Panc1 (cell line): ENCODE data around the gene UBXN11. TPM values are rescaled to one million over a fixed set of nuclear protein-coding genes. Genes with fewer than 3 reads are reported as not detected.

Experiments used
- ATAC-seq: fragments of 200-7000 bp; cut with Tn5 transposase; 2 replicates; pipeline ENCODE4 v1.9.1; 2020; ENCODE audit warnings: mild to moderate bottlenecking, moderate library complexity
- BruUV-seq: library from RNA; stranded (reverse); fragments of 400-500 nt; replicated peaks from 2 replicates; lab custom pipeline; 2021; lab: Mats Ljungman, UMichigan
- CTCF ChIA-PET: fragments of 300-600 bp; sonication (Branson Sonifier 250); formaldehyde crosslinking; loops from one replicate; lab custom pipeline; 2022; ENCODE audit warnings: antibody characterized with exemption; lab: Charles Lee
- POLR2A ChIA-PET: fragments of 300-600 bp; sonication (Branson Sonifier 250); formaldehyde crosslinking; loops from one replicate; lab custom pipeline; 2022; ENCODE audit warnings: antibody characterized with exemption; lab: Charles Lee
- DNase-seq: peaks from one replicate; pipeline ENCODE4 v3.0.0-alpha.2; 2010; ENCODE audit warnings: low read depth, low spot score
- H3K27ac ChIP-seq: 2 replicates; pipeline ENCODE4 v1.5.1; 2011; ENCODE audit warnings: mild to moderate bottlenecking, low read length, inconsistent platforms
- H3K27me3 ChIP-seq: fragments of 200-500 bp; sonication (Bioruptor generic); 2 replicates; pipeline ENCODE4 v1.6.0; 2014; ENCODE audit warnings: low read length, inconsistent platforms; ENCODE audit not compliant: control insufficient read depth, insufficient read depth
- H3K36me3 ChIP-seq: fragments of 200-500 bp; sonication (Bioruptor generic); 2 replicates; pipeline ENCODE4 v1.5.1; 2014; ENCODE audit warnings: inconsistent platforms, mild to moderate bottlenecking, low read length, moderate library complexity; ENCODE audit not compliant: control insufficient read depth, insufficient read depth
- H3K4me1 ChIP-seq: 2 replicates; pipeline ENCODE4 v1.5.1; 2011; ENCODE audit warnings: inconsistent platforms, mild to moderate bottlenecking, low read length, moderate library complexity; ENCODE audit not compliant: control insufficient read depth, insufficient read depth
- H3K4me3 ChIP-seq, 2 experiments: 2 replicates each; pipeline ENCODE4 v1.5.1; 2011 to 2012; ENCODE audit warnings: low read depth in 2 of 2, low read length in 2 of 2, mild to moderate bottlenecking in 2 of 2, inconsistent platforms in 1 of 2, moderate library complexity in 1 of 2
- H3K9me3 ChIP-seq: fragments of 200-500 bp; sonication (Bioruptor generic); 2 replicates; pipeline ENCODE4 v1.5.1; 2014; ENCODE audit warnings: low read depth, mild to moderate bottlenecking, inconsistent platforms, low read length, moderate library complexity; ENCODE audit not compliant: control insufficient read depth, insufficient read depth
- POLR2AphosphoS5 ChIP-seq: IDR thresholded peaks from 2 replicates; pipeline ENCODE4 v1.6.1; 2012; ENCODE audit warnings: mild to moderate bottlenecking, low read depth, low read length, moderate library complexity
- SIN3A ChIP-seq: IDR thresholded peaks from 2 replicates; pipeline ENCODE4 v1.6.1; 2012; ENCODE audit warnings: low read depth, mild to moderate bottlenecking, low read length, moderate library complexity, borderline replicate concordance; ENCODE audit not compliant: insufficient read depth
- TCF7L2 ChIP-seq: IDR thresholded peaks from 2 replicates; pipeline ENCODE4 v1.6.1; 2011; ENCODE audit warnings: mild to moderate bottlenecking, low read depth, low read length, inconsistent platforms
- in situ Hi-C: cut with HindIII; loops from 2 replicates; pipeline ENCODE4 v1.10.0; 2016; ENCODE audit warnings: low sequenced_read_pairs, low pct_unique_long_range_greater_than_20kb
- intact Hi-C: fragments of 100-400 bp; cut with micrococcal nuclease; formaldehyde crosslinking; loops from one replicate; pipeline ENCODE4 v1.10.0; 2022; ENCODE audit not compliant: unreplicated experiment
- total RNA-seq: library from RNA; stranded (reverse); gene quantifications from one replicate; pipeline ENCODE4 v1.2.1, GENCODE V29; 2021; ENCODE audit not compliant: unreplicated experiment
- TF ChIP-seq, protein P1 (sequence below): fragments of 450-650 bp; IDR thresholded peaks from 2 replicates; pipeline ENCODE4 v1.5.1; 2017; ENCODE audit warnings: mild to moderate bottlenecking
- TF ChIP-seq, protein P2 (sequence below), 2 experiments: IDR thresholded peaks; 2 replicates each; pipeline ENCODE4 v1.6.1; 2011 to 2012; ENCODE audit warnings: low read depth in 2 of 2, control low read depth in 1 of 2, low read length in 1 of 2, mild to moderate bottlenecking in 1 of 2, moderate library complexity in 1 of 2; ENCODE audit not compliant: insufficient read depth in 1 of 2

Gene UBXN11
- total RNA-seq, 1 experiment from 2014 or later: 23.7 TPM

DNA sequence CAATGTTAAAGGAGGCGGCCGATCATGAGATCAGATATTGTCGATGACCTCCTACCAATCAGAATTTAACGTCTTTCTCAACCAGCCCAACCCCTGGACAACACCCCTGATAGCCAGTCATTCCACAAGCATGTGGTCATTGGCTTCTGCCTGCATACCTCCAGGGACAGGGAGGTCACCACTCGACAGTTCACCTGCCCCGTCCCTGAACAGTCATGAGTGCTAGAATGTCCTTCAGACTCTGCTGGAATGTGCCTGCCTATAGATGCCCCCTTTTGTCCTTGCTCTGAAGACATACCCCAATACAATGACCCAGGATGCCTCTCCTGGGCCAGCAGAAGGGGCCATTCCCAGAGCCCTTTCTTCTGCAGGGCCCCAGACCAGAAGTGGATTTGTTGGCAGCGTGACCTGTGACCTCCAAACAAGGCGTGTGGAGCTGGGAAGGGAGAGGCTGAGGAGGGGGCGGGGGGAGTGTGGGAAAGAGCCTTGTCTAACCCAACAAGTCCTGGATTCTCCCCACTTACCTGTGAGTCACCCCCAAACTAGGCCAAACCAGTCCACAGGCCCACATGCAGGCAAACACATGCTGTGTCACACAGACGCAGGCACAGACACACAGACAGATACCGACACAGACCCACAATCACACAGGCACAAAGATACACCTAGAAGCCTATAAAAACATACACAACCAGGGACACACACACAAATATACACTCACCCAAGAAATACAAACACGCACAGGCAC lies 45.3 kb upstream of the UBXN11 start:
- POLR2A ChIA-PET: no interaction called here
- ATAC-seq: peak; percentile 36; the same call in 1 of the 2 replicates
- peaks cover 15% of the 10 kb centered on the region for H3K4me1 ChIP-seq

GRCh38 chr1:26350701-26351589 lies 44.5 kb upstream of the UBXN11 start:
- in situ Hi-C loops: no loop called here

More for the DNA sequence above, 45.3 kb upstream of the UBXN11 start:
- BruUV-seq: no TSS peak
- H3K36me3 ChIP-seq: no peaks in the 10 kb centered on the region
- CTCF ChIA-PET: no interaction called here
- no peak for DNase-seq
- no peaks in the 10 kb centered on the region for H3K9me3 ChIP-seq
- in situ Hi-C loops (no loop called here), intact Hi-C loops (no loop called here)
- no peak overlapping the region for H3K4me3 ChIP-seq
- H3K27me3 ChIP-seq: no peaks in the 10 kb centered on the region
- no peak overlapping the region for H3K27ac ChIP-seq
- no peak for TF ChIP-seq TCF7L2
- no peak for TF ChIP-seq POLR2AphosphoS5
- TF ChIP-seq, protein P1, sequence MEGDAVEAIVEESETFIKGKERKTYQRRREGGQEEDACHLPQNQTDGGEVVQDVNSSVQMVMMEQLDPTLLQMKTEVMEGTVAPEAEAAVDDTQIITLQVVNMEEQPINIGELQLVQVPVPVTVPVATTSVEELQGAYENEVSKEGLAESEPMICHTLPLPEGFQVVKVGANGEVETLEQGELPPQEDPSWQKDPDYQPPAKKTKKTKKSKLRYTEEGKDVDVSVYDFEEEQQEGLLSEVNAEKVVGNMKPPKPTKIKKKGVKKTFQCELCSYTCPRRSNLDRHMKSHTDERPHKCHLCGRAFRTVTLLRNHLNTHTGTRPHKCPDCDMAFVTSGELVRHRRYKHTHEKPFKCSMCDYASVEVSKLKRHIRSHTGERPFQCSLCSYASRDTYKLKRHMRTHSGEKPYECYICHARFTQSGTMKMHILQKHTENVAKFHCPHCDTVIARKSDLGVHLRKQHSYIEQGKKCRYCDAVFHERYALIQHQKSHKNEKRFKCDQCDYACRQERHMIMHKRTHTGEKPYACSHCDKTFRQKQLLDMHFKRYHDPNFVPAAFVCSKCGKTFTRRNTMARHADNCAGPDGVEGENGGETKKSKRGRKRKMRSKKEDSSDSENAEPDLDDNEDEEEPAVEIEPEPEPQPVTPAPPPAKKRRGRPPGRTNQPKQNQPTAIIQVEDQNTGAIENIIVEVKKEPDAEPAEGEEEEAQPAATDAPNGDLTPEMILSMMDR: no peak
- TF ChIP-seq, protein P2, sequence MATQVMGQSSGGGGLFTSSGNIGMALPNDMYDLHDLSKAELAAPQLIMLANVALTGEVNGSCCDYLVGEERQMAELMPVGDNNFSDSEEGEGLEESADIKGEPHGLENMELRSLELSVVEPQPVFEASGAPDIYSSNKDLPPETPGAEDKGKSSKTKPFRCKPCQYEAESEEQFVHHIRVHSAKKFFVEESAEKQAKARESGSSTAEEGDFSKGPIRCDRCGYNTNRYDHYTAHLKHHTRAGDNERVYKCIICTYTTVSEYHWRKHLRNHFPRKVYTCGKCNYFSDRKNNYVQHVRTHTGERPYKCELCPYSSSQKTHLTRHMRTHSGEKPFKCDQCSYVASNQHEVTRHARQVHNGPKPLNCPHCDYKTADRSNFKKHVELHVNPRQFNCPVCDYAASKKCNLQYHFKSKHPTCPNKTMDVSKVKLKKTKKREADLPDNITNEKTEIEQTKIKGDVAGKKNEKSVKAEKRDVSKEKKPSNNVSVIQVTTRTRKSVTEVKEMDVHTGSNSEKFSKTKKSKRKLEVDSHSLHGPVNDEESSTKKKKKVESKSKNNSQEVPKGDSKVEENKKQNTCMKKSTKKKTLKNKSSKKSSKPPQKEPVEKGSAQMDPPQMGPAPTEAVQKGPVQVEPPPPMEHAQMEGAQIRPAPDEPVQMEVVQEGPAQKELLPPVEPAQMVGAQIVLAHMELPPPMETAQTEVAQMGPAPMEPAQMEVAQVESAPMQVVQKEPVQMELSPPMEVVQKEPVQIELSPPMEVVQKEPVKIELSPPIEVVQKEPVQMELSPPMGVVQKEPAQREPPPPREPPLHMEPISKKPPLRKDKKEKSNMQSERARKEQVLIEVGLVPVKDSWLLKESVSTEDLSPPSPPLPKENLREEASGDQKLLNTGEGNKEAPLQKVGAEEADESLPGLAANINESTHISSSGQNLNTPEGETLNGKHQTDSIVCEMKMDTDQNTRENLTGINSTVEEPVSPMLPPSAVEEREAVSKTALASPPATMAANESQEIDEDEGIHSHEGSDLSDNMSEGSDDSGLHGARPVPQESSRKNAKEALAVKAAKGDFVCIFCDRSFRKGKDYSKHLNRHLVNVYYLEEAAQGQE (IDR thresholded peaks at IDR 0.05; ENCODE audit: insufficient read depth in 1 of 2, low read depth in 2 of 2, low read length in 1 of 2): no peak
- no peak for TF ChIP-seq SIN3A

More at GRCh38 chr1:26350701-26351589, 44.5 kb upstream of the UBXN11 start:
- Histone ChIP-seq H3K27ac (no peak overlapping the region), H3K36me3 (no peaks in the 10 kb centered on the region), H3K4me1 (peaks cover 15% of the 10 kb centered on the region), H3K9me3 (no peaks in the 10 kb centered on the region), H3K4me3 (no peak overlapping the region), H3K27me3 (no peaks in the 10 kb centered on the region)
- intact Hi-C loops: no loop called here
- TF ChIP-seq, protein P1: no peak
- peak; percentile 75 for TF ChIP-seq TCF7L2
- no peak for TF ChIP-seq SIN3A
- no TSS peak for BruUV-seq
- no peak for DNase-seq
- ChIA-PET POLR2A (no interaction called here), CTCF (no interaction called here)
- ATAC-seq: peak; percentile 59
